OCI-LY7 (cell line): Measurements from ENCODE around the gene YEATS4.

ENCODE experiments used
- EZH2phosphoT487 ChIP-seq: fragments of 200-600 bp; sonication (generic); IDR thresholded peaks from 2 replicates; pipeline ENCODE4 v1.6.1; 2018; ENCODE audit warnings: low read depth, borderline replicate concordance, mild to moderate bottlenecking, mixed run types, antibody characterized with exemption, low read length, moderate library complexity, mixed read lengths
- TF ChIP-seq, protein P1 (sequence below): fragments of 200-600 bp; sonication (generic); conservative IDR thresholded peaks from 2 replicates; pipeline ENCODE4 v1.5.1; 2014; ENCODE audit warnings: mild to moderate bottlenecking, antibody characterized with exemption, low read length, moderate library complexity, mixed read lengths

DNA sequence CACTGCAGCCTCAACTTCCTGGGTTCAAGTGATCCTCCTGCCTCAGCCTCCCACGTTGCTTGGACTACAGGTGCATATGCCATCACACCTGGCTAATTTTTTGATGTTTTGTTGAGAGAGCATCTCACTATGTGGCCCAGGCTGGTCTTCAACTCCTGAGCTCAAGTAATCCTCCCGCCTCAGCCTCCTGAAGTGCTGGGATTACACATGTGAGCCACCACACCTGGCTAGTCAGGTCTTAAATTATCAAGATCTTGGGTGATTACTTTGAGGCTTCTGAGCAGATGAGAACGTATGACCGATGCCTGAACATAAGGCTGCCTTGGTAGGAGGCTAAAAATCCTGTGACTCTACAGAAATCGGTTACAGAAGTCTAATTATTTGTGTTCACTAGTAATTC is 57.7 kb downstream of the YEATS4 start:
- TF ChIP-seq EZH2phosphoT487 = no peak
- TF ChIP-seq, protein P1, sequence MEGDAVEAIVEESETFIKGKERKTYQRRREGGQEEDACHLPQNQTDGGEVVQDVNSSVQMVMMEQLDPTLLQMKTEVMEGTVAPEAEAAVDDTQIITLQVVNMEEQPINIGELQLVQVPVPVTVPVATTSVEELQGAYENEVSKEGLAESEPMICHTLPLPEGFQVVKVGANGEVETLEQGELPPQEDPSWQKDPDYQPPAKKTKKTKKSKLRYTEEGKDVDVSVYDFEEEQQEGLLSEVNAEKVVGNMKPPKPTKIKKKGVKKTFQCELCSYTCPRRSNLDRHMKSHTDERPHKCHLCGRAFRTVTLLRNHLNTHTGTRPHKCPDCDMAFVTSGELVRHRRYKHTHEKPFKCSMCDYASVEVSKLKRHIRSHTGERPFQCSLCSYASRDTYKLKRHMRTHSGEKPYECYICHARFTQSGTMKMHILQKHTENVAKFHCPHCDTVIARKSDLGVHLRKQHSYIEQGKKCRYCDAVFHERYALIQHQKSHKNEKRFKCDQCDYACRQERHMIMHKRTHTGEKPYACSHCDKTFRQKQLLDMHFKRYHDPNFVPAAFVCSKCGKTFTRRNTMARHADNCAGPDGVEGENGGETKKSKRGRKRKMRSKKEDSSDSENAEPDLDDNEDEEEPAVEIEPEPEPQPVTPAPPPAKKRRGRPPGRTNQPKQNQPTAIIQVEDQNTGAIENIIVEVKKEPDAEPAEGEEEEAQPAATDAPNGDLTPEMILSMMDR = no peak
